HG02981 (cell line): ENCODE results near the gene RAB40B.

Source experiments
- ATAC-seq: cut with Tn5 transposase; IDR thresholded peaks from one replicate; pipeline ENCODE4 v1.9.1; 2021; ENCODE audit warnings: mild to moderate bottlenecking, moderate library complexity; ENCODE audit not compliant: unreplicated experiment

RAB40B gene

DNA sequence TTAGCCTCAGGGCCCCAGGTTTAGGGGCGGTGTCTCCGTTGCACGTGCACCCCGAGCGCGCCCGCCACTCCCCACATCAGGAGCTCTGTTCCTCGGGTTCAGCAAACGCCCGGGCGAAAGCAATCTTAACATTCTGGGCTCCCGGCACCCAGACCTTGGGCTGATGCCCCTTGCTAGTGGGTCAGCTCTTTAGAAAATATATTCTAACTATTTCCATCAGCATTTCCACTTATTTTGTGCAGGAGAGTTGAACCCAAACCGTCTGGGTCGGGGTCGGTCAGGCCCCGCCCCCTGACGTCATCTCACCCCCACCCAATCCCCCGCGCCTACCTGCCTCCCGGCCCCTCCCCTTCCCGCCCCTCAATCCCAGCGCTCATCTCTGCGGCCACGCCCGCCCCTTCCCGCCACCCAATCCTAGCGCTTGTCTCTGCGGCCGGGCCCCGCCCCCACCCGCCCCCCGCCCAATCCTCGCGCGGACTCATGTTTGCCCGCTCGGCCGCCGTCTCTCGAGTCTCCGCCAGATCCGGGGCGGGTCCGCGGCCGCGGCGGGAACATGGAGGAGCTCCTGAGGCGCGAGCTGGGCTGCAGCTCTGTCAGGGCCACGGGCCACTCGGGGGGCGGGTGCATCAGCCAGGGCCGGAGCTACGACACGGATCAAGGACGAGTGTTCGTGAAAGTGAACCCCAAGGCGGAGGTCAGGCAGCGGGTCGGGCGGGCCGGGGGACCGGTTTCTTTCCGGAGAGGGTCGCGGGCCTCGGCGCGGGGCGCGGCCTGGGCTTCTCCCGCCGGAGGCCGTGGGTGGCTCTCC lies 17.9 kb upstream of the RAB40B start, which contains the start of gene FN3KRP:
Gene FN3KRP (plus strand): TSS at position 504 of the 808 bp plus-strand sequence. CDS start 50 bp downstream, at position 554.
- peak; percentile 66 for ATAC-seq

- no peak for ATAC-seq
Measured at GRCh38 chr17:82713071-82713723, 14.7 kb upstream of the RAB40B start.

DNA sequence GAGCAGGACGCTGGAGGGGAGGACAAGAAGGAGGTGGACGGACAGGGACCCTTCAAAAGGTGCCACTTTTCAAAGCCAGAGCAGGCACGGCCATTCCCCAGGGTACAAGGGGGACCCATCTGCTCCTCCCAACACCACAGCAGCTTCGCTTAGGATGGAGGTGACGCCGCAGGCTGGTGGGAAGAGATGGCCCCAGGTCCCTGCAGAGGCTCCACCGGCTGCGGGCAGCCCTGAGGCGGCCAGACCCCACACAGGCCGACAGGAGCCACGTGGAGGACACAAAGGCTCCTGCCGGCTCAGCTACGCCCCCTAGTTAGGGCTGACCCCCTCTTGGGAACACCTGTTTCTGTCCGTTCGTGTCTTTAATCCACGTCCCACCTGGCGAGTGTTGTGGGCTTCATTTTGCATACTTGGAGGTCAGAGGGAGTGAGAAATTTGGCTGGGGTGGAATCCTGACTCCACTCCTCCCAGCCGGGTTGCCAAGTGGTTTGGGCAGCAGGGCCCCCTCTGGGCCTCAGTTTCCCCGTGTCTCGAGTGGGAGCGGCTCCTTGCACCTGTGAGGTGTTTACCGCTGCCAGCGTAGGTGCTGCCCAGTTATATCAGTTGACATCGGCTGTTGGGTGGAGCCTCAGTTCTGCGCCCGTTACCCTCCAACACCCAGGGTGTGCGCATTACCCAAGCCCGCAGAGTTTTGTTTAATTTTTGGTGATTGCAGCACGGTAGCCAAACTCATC lies 12.2 kb upstream of the RAB40B start:
- no peak for ATAC-seq

DNA sequence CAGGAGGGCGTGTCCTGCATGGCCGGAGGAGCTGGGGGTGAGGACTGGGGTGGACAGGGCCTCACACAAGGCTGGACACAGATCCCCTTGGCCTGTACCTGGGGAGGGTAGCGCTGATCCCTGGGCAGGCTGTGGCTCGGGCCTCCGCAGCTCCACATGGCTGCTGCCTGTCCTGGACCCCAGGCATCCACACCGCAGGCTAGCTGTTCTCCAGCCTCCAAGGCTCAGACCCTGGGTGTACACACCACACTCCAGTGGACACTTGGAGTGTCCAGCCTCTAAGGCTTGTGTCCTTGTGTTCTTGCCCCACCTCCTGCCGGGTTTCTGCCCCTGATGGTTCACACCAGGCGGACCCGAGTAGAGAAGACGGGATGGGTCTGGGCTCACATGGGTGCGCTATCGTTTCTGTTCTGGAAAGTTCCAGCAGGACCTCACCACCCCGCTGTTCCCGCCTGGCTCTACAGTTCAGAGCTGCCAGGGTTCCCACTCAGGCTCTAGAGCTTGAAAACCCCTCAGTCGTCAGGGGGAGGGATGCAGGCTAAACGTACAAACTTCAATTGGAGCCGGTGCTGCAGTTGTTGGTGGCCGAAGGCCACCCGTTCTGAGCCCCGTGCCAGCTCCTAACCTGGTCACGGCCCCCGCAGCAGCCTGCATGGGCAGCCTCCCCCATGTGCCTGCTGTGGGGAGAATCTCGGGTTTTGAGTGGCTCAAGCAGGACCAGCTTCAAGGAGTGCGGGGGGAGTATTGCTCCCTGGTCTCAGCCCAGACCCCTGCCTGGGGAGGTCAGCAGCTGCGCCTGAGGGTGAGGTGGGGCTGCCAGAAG lies 11.4 kb upstream of the RAB40B start:
- no peak for ATAC-seq

- ATAC-seq = no peak
Measured at GRCh38 chr17:82709024-82709675, 10.7 kb upstream of the RAB40B start.

DNA sequence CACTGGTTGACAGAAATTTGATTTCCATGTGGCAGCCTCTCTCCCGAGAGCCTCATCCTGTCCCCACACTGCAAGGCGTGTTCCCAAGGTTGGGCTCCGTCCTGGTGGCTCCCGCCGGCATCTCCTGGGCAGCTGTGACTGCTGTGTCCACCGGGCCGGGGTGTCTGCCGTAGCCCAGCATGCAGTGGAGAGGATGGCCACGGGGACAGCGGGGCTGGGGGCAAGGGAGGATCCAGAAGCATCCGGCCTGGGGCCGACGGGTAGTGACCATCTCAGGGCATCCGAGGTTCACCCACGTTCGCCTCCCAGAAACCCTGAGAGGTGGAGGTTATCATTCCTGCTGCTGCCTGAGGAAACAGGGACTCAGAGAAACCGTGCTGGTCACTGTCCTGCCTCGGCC lies 7.3 kb upstream of the RAB40B start:
- ATAC-seq = no peak

- no peak for ATAC-seq
Measured at GRCh38 chr17:82704886-82705285, 6.4 kb upstream of the RAB40B start.

DNA sequence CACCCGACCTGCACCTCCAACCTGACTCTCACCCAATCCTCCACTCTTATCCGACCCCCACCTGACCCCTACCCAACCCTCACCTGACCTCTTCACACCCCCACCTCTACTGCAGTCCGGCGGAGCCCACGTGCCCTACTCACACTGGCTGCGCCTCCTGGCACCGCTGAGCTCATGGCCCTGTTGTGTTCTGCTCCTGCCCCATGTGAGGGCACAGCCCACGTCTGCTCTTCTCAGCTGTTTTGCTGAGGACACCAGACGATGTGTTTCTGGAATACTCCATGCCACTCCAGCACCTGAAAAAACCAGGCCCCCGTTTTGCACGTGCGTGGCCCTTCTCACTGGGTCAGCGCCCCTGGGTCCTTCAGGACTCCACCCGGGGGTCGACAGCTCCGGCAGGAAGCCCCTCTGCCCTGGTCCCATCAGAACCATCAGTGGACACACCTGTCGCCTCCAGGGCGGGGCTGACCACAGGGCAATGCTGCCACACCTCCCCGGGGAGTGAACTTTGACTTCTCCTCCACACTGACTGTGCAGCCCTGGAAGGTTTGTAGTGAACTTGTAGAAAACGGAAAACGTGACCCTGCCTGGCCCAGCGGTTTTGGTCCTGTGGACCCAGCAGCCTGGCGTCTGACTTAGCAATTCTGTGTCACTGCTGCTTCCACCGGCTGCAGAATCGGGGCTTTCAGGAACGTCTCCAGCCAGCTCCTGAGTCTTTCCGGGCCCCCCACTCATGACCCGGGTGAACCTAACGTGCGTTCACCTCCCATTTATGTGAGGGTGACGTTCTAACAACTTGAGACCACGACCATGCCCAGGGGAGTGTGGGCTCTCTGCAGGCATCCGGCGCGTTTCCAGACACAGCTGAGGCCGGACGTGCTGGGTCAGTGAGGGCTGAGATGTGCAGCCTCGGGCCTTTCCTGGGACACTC lies 5.7 kb upstream of the RAB40B start:
- ATAC-seq = no peak

- ATAC-seq = no peak
Measured at GRCh38 chr17:82703036-82703745, 4.7 kb upstream of the RAB40B start.

DNA sequence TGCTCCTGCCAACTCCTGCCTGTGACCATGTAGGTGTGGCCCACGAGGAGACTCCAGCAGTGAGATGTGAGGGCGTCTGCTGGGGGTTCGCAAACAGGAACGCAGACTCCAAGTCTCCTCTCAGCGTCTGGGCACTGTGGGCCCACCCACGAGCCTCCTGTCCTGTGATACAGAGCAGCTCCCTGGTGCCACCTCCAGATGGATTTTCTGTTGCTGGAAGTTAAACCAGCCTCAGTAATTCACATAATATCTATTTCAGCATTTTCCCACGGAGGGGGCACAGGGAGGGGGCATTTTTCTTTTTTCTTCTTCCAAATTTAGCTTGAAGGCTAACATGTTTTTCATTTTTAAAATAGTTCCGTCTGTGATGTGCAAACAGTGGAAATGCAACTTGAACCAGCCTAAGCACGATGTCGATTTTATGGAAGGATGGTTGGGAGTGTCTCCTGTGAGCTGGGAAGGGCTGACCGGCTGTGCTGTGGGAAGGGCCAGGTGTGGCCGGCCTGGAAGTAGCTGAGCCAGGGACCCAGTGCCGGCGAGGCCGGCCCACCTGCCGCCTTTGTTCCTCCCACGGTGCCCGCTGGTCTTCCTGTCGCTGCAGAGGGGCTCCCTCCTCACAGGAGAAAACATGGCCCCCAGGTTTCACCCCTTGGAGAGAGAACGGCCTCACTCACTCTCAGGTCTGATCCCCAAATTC lies 3.9 kb upstream of the RAB40B start:
- ATAC-seq = no peak

DNA sequence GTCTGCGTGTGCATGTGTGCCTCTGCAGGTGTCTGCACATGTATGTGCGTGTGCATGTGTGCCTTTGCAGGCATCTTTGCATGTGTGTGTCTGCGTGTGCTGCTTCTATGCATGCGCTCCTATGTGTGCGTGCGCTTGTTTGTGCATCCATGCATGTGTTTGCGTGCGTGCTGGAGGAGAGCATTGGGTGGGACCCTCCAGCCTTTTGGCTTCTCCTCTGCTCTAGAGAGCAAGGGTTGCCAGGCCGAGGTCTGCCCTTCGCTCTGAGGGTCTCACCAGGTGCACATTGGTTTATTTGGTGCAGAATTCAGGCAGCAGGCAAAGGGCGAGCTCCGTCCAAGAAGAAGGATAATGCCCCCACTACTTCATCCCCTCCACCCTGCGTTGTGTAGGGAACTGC lies 1.1 kb upstream of the RAB40B start:
- no peak for ATAC-seq

DNA sequence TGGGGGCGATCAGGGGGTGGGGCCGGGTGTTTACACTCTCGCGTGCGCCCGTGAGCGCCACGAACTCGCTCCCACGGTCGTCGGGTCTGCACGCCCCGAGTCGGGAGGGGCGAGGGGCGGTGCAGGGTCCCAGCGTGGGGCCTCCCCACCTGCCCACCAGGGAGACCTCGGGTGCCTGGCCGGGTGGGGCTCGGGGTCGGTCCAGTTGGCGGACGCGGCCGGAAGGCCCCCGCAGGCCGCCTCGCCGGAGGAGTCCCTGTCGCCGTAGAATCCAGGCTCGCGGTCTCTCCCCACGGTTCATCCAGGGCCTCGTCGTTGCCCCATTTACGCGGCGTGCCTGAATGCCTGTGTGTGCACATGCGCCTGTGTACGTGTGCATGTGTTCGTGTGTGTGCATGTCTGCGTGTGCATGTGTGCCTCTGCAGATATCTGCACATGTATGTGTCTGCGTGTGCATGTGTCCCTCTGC lies 510 bp upstream of the RAB40B start:
- ATAC-seq = peak; percentile 19

GRCh38 chr17:82697808-82698064 lies 762 bp downstream of the RAB40B start:
- no peak for ATAC-seq

DNA sequence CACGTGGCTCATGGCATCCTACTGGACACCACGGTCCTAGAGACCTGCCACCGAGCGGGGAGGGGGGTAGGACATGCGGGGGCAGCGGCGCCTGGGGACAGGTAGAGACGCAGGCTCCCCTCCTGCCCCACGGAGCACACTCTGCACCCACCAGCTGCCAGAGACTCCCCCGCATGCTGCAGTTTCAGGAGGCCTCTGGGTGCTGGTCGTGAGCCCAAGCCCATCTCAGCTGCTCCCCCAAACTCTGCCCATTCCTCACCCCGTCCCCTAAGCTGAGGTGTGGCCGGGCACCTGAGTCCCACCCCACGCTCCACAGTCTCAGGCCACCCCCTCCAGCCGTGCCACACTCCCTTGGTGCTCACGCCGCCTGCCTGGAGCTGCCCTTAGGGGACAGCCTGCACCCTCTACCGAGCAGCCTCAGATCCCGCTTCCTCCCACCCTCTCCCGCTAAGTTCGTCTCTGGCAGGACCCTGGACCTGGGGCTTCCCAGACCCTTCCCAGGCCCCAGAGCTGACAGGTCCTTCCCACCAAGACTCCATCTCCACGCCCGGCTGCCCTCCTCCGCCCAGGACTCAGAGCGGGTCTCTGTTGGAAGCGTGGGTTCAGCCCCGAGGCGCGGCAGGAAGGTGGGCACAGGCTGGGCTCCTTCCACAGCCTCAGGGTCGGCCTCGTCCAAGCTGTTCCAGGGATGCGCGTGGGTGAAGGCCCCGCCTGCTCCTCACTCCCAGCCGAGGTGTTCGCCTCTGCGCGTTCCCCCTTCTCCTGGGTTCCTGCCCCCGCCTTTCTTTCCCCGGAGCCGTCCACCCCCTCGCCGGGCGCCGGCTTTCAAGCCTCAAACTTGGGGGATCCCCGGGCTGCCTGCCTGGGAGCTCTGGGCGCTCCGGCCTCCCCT lies 1.3 kb downstream of the RAB40B start:
- ATAC-seq = no peak

- no peak for ATAC-seq
Measured at GRCh38 chr17:82696259-82696658, 2.2 kb downstream of the RAB40B start.

DNA sequence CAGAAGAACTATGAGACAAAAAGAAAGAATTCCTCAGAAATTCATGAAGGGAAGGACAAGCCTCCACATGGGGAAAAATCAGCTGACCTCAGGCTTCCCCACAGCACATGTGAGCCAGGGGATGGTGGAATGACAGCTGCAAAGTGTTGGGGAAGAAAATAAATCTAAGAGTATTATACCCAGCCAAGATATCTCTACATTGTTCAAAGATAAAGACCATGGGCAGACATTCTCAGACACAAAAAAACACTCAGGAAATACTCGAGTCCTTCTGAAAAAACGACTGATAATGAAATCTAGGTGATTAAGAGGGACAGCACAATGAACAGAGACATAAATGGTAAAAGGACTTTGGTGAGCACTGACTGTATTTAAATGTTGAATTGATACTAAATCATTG lies 3.9 kb downstream of the RAB40B start:
- ATAC-seq = no peak

- ATAC-seq = no peak
Measured at GRCh38 chr17:82693168-82693867, 5.2 kb downstream of the RAB40B start.
